Limb (tissue), 2 donors: Measurements from ENCODE around the gene SLC30A10.
A peak's percentile ranks its signal among the peaks of the same experiment; 100 is the strongest.
"Not testable (repeated sequence)": the region's sequence is repeated elsewhere in the genome, so short reads cannot be mapped to it uniquely, and the experiment has no call there.

Experiments
- DNase-seq, 2 donors: peaks; one replicate each; pipeline ENCODE4 v3.0.0-alpha.2; 2016; ENCODE audit errors: extremely low spot score in 2 of 2

Gene SLC30A10

GRCh38 chr1:219927956-219928790, at the start of gene SLC30A10:
Gene SLC30A10, minus strand, starts transcription at chr1:219928557. Its CDS starts 117 bp downstream, at chr1:219928440.
- peak in 1 of 2 donors; percentile 67 for DNase-seq

- DNase-seq = no peak
These were observed 44.9 kb upstream of the SLC30A10 start for GRCh38 chr1:219973213-219973612.

GRCh38 chr1:219967361-219967760, 39.0 kb upstream of the SLC30A10 start:
- DNase-seq = no peak

- DNase-seq = no peak
These were observed 37.7 kb upstream of the SLC30A10 start for GRCh38 chr1:219966071-219966349.

GRCh38 chr1:219965285-219966070, 37.1 kb upstream of the SLC30A10 start:
- DNase-seq = no peak

GRCh38 chr1:219963432-219963831, 35.1 kb upstream of the SLC30A10 start:
- no peak for DNase-seq

- DNase-seq = no peak
These were observed 33.3 kb upstream of the SLC30A10 start for GRCh38 chr1:219961684-219962083.

GRCh38 chr1:219959540-219960203, 31.3 kb upstream of the SLC30A10 start:
- DNase-seq = no peak

- no peak for DNase-seq
These were observed 30.6 kb upstream of the SLC30A10 start for GRCh38 chr1:219958875-219959417.

- DNase-seq = no peak
These were observed 26.5 kb upstream of the SLC30A10 start for GRCh38 chr1:219954736-219955421.

GRCh38 chr1:219954052-219954451, 25.7 kb upstream of the SLC30A10 start:
- no peak for DNase-seq

- no peak for DNase-seq
These were observed 24.0 kb upstream of the SLC30A10 start for GRCh38 chr1:219952361-219952760.

GRCh38 chr1:219949227-219949626, 20.9 kb upstream of the SLC30A10 start:
- not testable (repeated sequence) for DNase-seq

GRCh38 chr1:219948766-219949165, 20.4 kb upstream of the SLC30A10 start:
- not testable (repeated sequence) for DNase-seq

GRCh38 chr1:219945795-219946194, 17.4 kb upstream of the SLC30A10 start:
- DNase-seq = no peak

- no peak for DNase-seq
These were observed 13.1 kb upstream of the SLC30A10 start for GRCh38 chr1:219941179-219942118.

- no peak for DNase-seq
These were observed 12.3 kb upstream of the SLC30A10 start for GRCh38 chr1:219940707-219941106.

- DNase-seq = no peak
These were observed 10.3 kb upstream of the SLC30A10 start for GRCh38 chr1:219938706-219939105.

- DNase-seq = not testable (repeated sequence)
These were observed 5.4 kb upstream of the SLC30A10 start for GRCh38 chr1:219933763-219934162.

- DNase-seq = no peak
These were observed 2.7 kb upstream of the SLC30A10 start for GRCh38 chr1:219931033-219931432.
